ENCODE measurements around the gene EEFSEC. TPM values are rescaled to one million over a fixed set of nuclear protein-coding genes. Genes with fewer than 3 reads are reported as not detected.

The EEFSEC gene
- total RNA-seq, 1 donor from 2014 or later = 12.6 TPM

DNA sequence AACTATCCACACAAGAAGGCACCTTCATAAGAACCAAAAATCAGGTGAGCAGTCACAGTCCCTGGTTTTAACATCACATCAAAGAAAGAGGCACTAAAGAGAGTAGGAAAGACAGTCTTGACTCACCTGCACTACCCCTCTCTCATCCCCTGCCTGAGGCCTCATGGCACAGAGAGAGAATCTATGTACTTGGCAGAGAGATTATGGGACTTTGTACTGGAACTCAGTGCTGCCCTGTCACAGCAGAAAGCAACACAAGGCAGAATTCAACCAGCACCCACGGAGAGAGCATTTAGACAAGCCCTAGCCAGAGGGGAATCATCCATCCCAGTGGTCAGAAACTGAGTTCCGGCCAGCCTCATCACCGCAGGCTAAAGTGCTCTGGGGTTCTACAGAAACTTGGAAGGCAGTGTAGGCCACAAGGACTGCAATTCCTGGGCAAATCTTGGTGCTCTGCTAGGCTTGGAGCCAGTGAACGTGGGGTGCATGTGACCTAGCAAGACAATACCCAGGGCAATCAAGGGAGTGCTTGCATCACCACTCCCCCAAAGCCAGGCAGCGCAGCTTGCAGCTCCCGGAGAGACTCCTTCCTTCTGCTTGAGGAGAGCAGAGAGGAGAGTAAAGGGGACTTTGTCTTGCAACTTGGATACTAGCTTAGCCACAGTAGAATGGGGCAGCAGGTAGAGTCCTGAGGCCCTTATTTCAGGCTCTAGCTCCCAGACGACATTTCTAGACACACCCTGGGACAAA is 21.2 kb upstream of the EEFSEC start:
- Histone ChIP-seq H3K36me3 (ENCODE audit: control insufficient read depth, insufficient read depth, low read length) (no peaks in the 10 kb centered on the region), H3K27me3 (ENCODE audit: control insufficient read depth, insufficient read depth, low read length) (no peaks in the 10 kb centered on the region), H3K4me3 (ENCODE audit: low read depth, low read length) (no peak overlapping the region)
- DNase-seq (ENCODE audit: low read depth) = no peak
- TF ChIP-seq, protein P1, sequence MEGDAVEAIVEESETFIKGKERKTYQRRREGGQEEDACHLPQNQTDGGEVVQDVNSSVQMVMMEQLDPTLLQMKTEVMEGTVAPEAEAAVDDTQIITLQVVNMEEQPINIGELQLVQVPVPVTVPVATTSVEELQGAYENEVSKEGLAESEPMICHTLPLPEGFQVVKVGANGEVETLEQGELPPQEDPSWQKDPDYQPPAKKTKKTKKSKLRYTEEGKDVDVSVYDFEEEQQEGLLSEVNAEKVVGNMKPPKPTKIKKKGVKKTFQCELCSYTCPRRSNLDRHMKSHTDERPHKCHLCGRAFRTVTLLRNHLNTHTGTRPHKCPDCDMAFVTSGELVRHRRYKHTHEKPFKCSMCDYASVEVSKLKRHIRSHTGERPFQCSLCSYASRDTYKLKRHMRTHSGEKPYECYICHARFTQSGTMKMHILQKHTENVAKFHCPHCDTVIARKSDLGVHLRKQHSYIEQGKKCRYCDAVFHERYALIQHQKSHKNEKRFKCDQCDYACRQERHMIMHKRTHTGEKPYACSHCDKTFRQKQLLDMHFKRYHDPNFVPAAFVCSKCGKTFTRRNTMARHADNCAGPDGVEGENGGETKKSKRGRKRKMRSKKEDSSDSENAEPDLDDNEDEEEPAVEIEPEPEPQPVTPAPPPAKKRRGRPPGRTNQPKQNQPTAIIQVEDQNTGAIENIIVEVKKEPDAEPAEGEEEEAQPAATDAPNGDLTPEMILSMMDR (IDR thresholded peaks at IDR 0.05; ENCODE audit: insufficient read depth, low read length, poor library complexity, severe bottlenecking) = no peak

DNA sequence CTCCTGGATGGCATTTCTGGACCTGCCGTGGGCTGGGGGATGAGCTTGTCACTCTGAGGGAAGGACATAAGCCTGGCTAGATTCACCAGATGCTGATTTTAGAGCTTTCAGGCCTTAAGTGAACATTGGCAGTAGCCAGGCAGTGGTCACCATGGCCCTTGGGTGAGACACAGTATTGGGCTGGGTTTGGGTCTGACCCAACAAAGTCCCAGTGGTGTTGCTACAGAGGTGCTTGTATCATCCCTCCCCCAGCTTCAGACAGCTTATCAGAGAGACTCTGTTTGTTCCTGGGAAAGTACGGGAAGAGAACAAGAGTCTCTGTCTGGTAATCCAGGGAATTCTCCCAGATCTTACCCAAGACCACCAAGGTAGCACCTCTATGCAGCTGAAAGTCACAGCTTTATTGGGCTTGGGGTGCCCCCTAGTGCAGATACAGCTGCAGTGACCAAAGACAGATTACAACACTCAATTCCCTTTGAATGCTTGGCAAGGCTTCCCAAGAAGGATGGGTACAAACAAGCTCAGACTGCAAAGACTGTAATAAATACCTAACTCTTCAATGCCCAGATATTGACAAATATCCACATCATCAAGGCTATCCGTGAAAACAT is 19.9 kb upstream of the EEFSEC start:
- Histone ChIP-seq H3K27me3 (ENCODE audit: control insufficient read depth, insufficient read depth, low read length) (no peaks in the 10 kb centered on the region), H3K4me3 (ENCODE audit: low read depth, low read length) (no peak overlapping the region), H3K36me3 (ENCODE audit: control insufficient read depth, insufficient read depth, low read length) (no peaks in the 10 kb centered on the region)
- TF ChIP-seq, protein P1 (IDR thresholded peaks at IDR 0.05; ENCODE audit: insufficient read depth, low read length, poor library complexity, severe bottlenecking) = peak; percentile 66
- no peak for DNase-seq (ENCODE audit: low read depth)

DNA sequence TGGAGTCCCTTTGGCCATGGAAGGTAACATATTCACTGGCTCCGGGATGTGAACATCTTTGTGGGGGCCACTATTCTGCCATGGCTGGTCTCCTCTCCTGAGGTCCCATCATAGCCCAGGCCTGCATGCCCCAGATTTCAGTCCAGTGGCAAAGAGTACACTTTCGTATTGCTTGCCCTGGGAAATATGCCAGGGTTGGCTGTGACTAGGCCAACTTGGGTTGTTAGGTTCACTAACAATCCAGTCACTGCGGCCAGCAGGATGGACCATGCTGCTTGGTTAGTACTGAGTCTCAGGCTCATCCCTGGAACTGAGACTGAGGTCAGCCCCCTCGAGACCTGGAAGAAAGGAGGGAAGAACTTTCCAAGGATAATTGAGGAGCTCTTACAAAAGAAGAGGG is 9.8 kb upstream of the EEFSEC start:
- peaks cover 3% of the 10 kb centered on the region for H3K27me3 ChIP-seq (ENCODE audit: control insufficient read depth, insufficient read depth, low read length)
- TF ChIP-seq, protein P1 (IDR thresholded peaks at IDR 0.05; ENCODE audit: insufficient read depth, low read length, poor library complexity, severe bottlenecking) = no peak
- H3K36me3 ChIP-seq (ENCODE audit: control insufficient read depth, insufficient read depth, low read length) = no peaks in the 10 kb centered on the region
- no peak for DNase-seq (ENCODE audit: low read depth)
- no peak overlapping the region for H3K4me3 ChIP-seq (ENCODE audit: low read depth, low read length)

DNA sequence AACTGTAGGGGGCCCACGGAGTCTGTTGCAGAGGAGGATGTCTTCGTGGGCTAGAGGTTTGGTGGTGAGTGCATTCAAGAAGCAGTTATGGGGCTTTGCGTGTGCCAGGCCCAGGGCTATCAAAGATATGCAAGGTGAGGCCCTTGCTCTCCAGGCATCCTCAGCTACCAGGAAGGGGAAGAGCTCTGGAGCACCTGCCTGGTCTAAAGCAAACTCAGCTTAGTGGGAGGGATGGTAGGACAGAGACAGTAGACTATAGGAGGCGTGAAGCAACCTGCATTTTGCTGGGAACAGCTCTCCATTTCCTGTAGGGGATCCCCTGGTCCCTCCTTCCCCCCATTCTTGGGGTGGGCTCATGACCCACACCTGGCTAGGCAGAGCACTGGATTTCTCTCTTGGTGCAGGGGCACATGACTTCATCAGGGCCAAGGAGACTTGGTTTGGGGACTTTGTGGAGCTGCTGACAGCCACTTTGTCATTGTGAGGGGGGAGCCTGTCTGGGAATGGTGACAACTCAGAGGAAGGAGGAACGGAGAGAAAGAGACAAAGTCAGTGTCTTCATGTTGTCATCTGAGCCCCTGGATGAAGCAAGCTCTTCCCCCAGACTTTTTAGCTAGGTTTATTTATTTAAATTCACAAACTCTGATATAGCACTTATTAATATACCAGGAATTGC is 8.6 kb upstream of the EEFSEC start:
- TF ChIP-seq, protein P1 (IDR thresholded peaks at IDR 0.05; ENCODE audit: insufficient read depth, low read length, poor library complexity, severe bottlenecking) = no peak
- H3K36me3 ChIP-seq (ENCODE audit: control insufficient read depth, insufficient read depth, low read length) = no peaks in the 10 kb centered on the region
- DNase-seq (ENCODE audit: low read depth) = no peak
- peaks cover 3% of the 10 kb centered on the region for H3K27me3 ChIP-seq (ENCODE audit: control insufficient read depth, insufficient read depth, low read length)
- no peak overlapping the region for H3K4me3 ChIP-seq (ENCODE audit: low read depth, low read length)

DNA sequence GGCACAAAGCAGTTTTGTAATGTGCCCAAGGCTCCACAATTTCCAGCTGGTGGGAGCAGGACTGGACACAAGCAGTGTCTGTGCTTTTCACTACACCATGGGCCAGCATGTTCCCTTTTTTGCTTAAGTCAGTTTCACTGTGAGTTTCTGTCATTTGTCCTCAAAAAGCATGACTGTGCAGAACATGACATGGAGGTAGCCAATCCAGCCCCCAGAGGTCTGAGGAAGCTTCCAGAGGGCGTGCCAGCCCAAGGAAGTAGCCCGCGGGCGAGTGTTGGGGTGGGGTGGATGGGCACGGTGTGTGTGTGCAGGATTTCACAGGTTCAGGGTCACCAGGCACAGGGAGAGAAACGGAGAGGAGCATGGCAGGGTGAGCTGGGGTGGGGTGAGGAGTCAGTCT is 8.0 kb upstream of the EEFSEC start:
- Histone ChIP-seq H3K4me3 (ENCODE audit: low read depth, low read length) (no peak overlapping the region), H3K27me3 (ENCODE audit: control insufficient read depth, insufficient read depth, low read length) (peaks cover 3% of the 10 kb centered on the region), H3K36me3 (ENCODE audit: control insufficient read depth, insufficient read depth, low read length) (no peaks in the 10 kb centered on the region)
- no peak for DNase-seq (ENCODE audit: low read depth)
- TF ChIP-seq, protein P1 (IDR thresholded peaks at IDR 0.05; ENCODE audit: insufficient read depth, low read length, poor library complexity, severe bottlenecking) = no peak
